OCI-LY1 (cell line): Measurements from ENCODE around the gene NBDY.

ENCODE experiments used
- H2AFZ ChIP-seq: fragments of 200-600 bp; sonication (generic), shearing (Covaris generic); 2 replicates; pipeline ENCODE4 v1.6.0; 2014; ENCODE audit warnings: antibody characterized with exemption, mild to moderate bottlenecking, low read length
- H3F3A ChIP-seq: fragments of 200-600 bp; sonication (generic), shearing (Covaris generic); 2 replicates; pipeline ENCODE4 v1.6.0; 2014; ENCODE audit warnings: mild to moderate bottlenecking, antibody characterized with exemption, low read length, moderate library complexity; ENCODE audit not compliant: insufficient read depth
- H3K27ac ChIP-seq: fragments of 200-600 bp; sonication (generic); 2 replicates; pipeline ENCODE4 v1.5.1; 2014; ENCODE audit warnings: low read length, mixed run types, mild to moderate bottlenecking, low read depth; ENCODE audit not compliant: poor library complexity, severe bottlenecking
- H3K27me3 ChIP-seq: fragments of 200-600 bp; sonication (generic); 2 replicates; pipeline ENCODE4 v1.6.0; 2014; ENCODE audit warnings: antibody characterized with exemption, mild to moderate bottlenecking, low read length, moderate library complexity; ENCODE audit not compliant: insufficient read depth
- H3K36me3 ChIP-seq: fragments of 200-600 bp; sonication (generic); 2 replicates; pipeline ENCODE4 v1.6.1; 2014; ENCODE audit warnings: mild to moderate bottlenecking, antibody characterized with exemption, low read length, moderate library complexity, mixed read lengths; ENCODE audit not compliant: insufficient read depth
- H3K4me1 ChIP-seq: fragments of 200-600 bp; sonication (generic); 2 replicates; pipeline ENCODE4 v1.5.1; 2014; ENCODE audit warnings: mild to moderate bottlenecking, low read length, moderate library complexity; ENCODE audit not compliant: insufficient read depth, severe bottlenecking
- H3K4me2 ChIP-seq: fragments of 200-600 bp; sonication (generic), shearing (Covaris generic); 2 replicates; pipeline ENCODE4 v1.6.1; 2014; ENCODE audit warnings: low read length
- H3K4me3 ChIP-seq: fragments of 200-600 bp; sonication (generic); 2 replicates; pipeline ENCODE4 v1.5.1; 2014; ENCODE audit warnings: low read length, low read depth, mild to moderate bottlenecking, mixed read lengths; ENCODE audit not compliant: poor library complexity, severe bottlenecking
- H3K79me2 ChIP-seq: fragments of 200-600 bp; shearing (Covaris generic); 2 replicates; pipeline ENCODE4 v1.6.1; 2016; ENCODE audit warnings: mixed run types, low read length, mixed read lengths; ENCODE audit not compliant: insufficient read depth
- H3K9ac ChIP-seq: fragments of 200-600 bp; sonication (generic), shearing (Covaris generic); 2 replicates; pipeline ENCODE4 v1.6.1; 2014; ENCODE audit warnings: mild to moderate bottlenecking, low read length, mixed read lengths
- H3K9me2 ChIP-seq: fragments of 200-600 bp; sonication (generic), shearing (Covaris generic); 2 replicates; pipeline ENCODE4 v1.6.1; 2014; ENCODE audit warnings: low read depth, mild to moderate bottlenecking, low read length, mixed read lengths
- H3K9me3 ChIP-seq: fragments of 200-600 bp; shearing (Covaris generic); 2 replicates; pipeline ENCODE4 v1.6.1; 2014; ENCODE audit warnings: low read length, mixed read lengths
- H4K20me1 ChIP-seq: fragments of 200-600 bp; sonication (generic), shearing (Covaris generic); 2 replicates; pipeline ENCODE4 v1.6.0; 2016; ENCODE audit warnings: mild to moderate bottlenecking, low read length; ENCODE audit not compliant: insufficient read depth
- EZH2 ChIP-seq: fragments of 200-600 bp; sonication (generic), shearing (Covaris generic); IDR thresholded peaks from 2 replicates; pipeline ENCODE4 v1.8.0; 2017; ENCODE audit warnings: borderline replicate concordance, mixed run types, mild to moderate bottlenecking, antibody characterized with exemption, low read length, moderate library complexity, mixed read lengths
- TF ChIP-seq, protein P1 (sequence below): fragments of 200-600 bp; sonication (generic), shearing (Covaris generic); IDR thresholded peaks from 2 replicates; pipeline ENCODE4 v1.5.1; 2017; ENCODE audit warnings: mild to moderate bottlenecking, antibody characterized with exemption, low read length, moderate library complexity, mixed read lengths

NBDY gene

DNA sequence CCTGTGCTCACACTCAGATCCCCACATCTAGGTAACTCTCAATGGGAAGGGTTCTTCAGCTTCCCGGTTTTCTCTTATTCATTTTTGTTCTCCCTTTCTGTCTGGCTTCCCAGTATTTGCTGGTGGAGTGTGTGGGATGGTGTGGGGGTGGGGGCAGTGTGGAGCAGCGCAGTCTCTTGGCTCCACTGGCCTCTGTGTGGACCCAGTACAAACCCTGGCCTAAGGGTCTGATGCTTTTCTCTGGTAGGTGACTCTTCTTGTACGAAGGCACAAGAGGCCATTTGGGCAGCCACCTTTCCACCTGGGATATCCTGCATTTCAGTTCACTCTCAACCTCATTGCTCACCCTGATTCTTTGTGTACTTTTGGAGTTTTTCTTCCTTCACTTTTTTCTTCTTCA, 71.3 kb downstream of the NBDY start:
- no peaks in the 10 kb centered on the region for H3K27me3 ChIP-seq
- H3K4me2 ChIP-seq, result peak overlapping the region; percentile 66; the same call in 1 of the 2 replicates
- H3K9me2 ChIP-seq, result no peaks in the 10 kb centered on the region
- no peaks in the 10 kb centered on the region for H3K79me2 ChIP-seq
- no peak for TF ChIP-seq EZH2
- TF ChIP-seq, protein P1, sequence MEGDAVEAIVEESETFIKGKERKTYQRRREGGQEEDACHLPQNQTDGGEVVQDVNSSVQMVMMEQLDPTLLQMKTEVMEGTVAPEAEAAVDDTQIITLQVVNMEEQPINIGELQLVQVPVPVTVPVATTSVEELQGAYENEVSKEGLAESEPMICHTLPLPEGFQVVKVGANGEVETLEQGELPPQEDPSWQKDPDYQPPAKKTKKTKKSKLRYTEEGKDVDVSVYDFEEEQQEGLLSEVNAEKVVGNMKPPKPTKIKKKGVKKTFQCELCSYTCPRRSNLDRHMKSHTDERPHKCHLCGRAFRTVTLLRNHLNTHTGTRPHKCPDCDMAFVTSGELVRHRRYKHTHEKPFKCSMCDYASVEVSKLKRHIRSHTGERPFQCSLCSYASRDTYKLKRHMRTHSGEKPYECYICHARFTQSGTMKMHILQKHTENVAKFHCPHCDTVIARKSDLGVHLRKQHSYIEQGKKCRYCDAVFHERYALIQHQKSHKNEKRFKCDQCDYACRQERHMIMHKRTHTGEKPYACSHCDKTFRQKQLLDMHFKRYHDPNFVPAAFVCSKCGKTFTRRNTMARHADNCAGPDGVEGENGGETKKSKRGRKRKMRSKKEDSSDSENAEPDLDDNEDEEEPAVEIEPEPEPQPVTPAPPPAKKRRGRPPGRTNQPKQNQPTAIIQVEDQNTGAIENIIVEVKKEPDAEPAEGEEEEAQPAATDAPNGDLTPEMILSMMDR, result no peak
- peak overlapping the region; percentile 88 for H3K27ac ChIP-seq
- H3K4me1 ChIP-seq, result peaks cover 40% of the 10 kb centered on the region
- H3K9ac ChIP-seq, result peak overlapping the region; percentile 28; the same call in 1 of the 2 replicates
- no peaks in the 10 kb centered on the region for H3K9me3 ChIP-seq
- no peak overlapping the region for H2AFZ ChIP-seq
- no peak overlapping the region for H3K4me3 ChIP-seq
- no peaks in the 10 kb centered on the region for H4K20me1 ChIP-seq
- no peaks in the 10 kb centered on the region for H3K36me3 ChIP-seq
- H3F3A ChIP-seq, result no peaks in the 10 kb centered on the region

DNA sequence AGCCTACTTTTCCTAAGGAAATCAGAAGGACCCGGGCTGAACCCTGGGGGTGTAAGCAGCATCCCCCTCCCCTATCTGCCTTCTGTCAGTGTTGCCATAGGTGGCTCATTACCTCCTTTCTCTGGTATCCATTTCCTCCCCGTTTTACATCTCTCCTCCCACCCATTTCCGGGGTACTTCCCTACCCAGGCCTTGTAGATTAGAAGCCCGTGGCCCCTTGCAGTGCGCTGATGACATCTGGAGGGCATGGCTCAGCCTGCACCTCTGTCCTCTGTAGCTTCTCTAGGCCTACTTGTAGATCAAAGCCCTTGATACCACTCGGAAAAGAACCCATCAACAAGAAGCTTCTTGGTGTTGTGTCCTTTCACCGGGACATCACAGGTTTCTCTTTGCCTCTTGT, 71.8 kb downstream of the NBDY start:
- peak overlapping the region; percentile 88 for H3K27ac ChIP-seq
- H3K36me3 ChIP-seq, result no peaks in the 10 kb centered on the region
- peak overlapping the region; percentile 54; the same call in 1 of the 2 replicates for H3K9ac ChIP-seq
- H4K20me1 ChIP-seq, result no peaks in the 10 kb centered on the region
- TF ChIP-seq, protein P1, result peak; percentile 41; the same call in 1 of the 2 replicates
- TF ChIP-seq EZH2, result no peak
- H3K4me2 ChIP-seq, result peak overlapping the region; percentile 66
- H3K9me2 ChIP-seq, result no peaks in the 10 kb centered on the region
- H3K79me2 ChIP-seq, result no peaks in the 10 kb centered on the region
- H2AFZ ChIP-seq, result no peak overlapping the region
- peak overlapping the region; percentile 15 for H3K4me3 ChIP-seq
- no peaks in the 10 kb centered on the region for H3K27me3 ChIP-seq
- H3F3A ChIP-seq, result no peaks in the 10 kb centered on the region
- H3K9me3 ChIP-seq, result no peaks in the 10 kb centered on the region
- H3K4me1 ChIP-seq, result peaks cover 40% of the 10 kb centered on the region

DNA sequence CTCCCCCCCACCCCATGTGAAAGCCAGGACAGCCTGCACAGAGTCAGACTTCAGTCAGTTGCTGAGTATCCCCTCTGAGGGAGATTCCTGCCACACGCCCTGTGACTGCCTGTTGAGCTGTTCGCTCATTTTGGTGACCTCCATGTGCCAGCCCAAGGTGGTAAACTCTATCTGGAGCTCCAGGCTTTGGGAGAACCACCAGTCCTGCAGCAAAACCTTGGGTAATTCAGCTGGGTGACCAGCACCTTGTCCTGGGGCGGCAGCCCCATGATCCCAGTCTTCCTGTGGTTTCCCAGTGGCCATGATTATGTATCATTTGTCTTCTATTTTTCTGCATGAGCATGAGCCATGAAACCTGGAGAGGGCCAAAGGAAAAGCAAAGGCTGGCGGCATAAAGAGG, 73.4 kb downstream of the NBDY start:
- H3K4me2 ChIP-seq, result peak overlapping the region; percentile 82; the same call in 1 of the 2 replicates
- no peak overlapping the region for H2AFZ ChIP-seq
- H3K4me3 ChIP-seq, result no peak overlapping the region
- H3K27ac ChIP-seq, result peak overlapping the region; percentile 63
- H3K79me2 ChIP-seq, result no peaks in the 10 kb centered on the region
- H3K9ac ChIP-seq, result no peak overlapping the region; the same call in 1 of the 2 replicates
- no peaks in the 10 kb centered on the region for H3K36me3 ChIP-seq
- H4K20me1 ChIP-seq, result no peaks in the 10 kb centered on the region
- no peaks in the 10 kb centered on the region for H3K9me2 ChIP-seq
- TF ChIP-seq, protein P1, result no peak
- TF ChIP-seq EZH2, result no peak
- H3F3A ChIP-seq, result no peaks in the 10 kb centered on the region
- peaks cover 40% of the 10 kb centered on the region for H3K4me1 ChIP-seq
- no peaks in the 10 kb centered on the region for H3K27me3 ChIP-seq
- no peaks in the 10 kb centered on the region for H3K9me3 ChIP-seq
